Central memory CD8-positive, alpha-beta T cell (primary cell): ENCODE measurements around the gene FMNL2.

Experiments
- ATAC-seq: fragments of 150-1000 bp; cut with Tn5 transposase; replicated peaks from 2 replicates; pipeline ENCODE4 v1.10.0; 2022; ENCODE audit warnings: mild to moderate bottlenecking, moderate FRiP score, moderate number of reproducible peaks; ENCODE audit not compliant: poor library complexity, severe bottlenecking; ENCODE audit errors: extremely low read depth
- DNase-seq, 2 donors: peaks; one replicate each; pipeline ENCODE4 v3.0.0; 2021; ENCODE audit warnings: low spot score in 2 of 2
- H3K27ac Mint-ChIP-seq: one replicate; pipeline ENCODE4 v1.8.0; 2022; ENCODE audit warnings: low read depth, mild to moderate bottlenecking, moderate library complexity, mixed read lengths
- H3K27me3 Mint-ChIP-seq: one replicate; pipeline ENCODE4 v1.8.0; 2022; ENCODE audit warnings: mixed read lengths
- H3K36me3 Mint-ChIP-seq: one replicate; pipeline ENCODE4 v1.8.0; 2022; ENCODE audit warnings: mild to moderate bottlenecking, moderate library complexity, mixed read lengths; ENCODE audit not compliant: insufficient read depth
- H3K4me1 Mint-ChIP-seq: one replicate; pipeline ENCODE4 v1.8.0; 2022; ENCODE audit warnings: mixed read lengths
- H3K4me3 Mint-ChIP-seq: one replicate; pipeline ENCODE4 v1.8.0; 2022; ENCODE audit warnings: mild to moderate bottlenecking, moderate library complexity, mixed read lengths
- H3K9me3 Mint-ChIP-seq: one replicate; pipeline ENCODE4 v1.8.0; 2022; ENCODE audit warnings: mixed read lengths

FMNL2 gene

DNA sequence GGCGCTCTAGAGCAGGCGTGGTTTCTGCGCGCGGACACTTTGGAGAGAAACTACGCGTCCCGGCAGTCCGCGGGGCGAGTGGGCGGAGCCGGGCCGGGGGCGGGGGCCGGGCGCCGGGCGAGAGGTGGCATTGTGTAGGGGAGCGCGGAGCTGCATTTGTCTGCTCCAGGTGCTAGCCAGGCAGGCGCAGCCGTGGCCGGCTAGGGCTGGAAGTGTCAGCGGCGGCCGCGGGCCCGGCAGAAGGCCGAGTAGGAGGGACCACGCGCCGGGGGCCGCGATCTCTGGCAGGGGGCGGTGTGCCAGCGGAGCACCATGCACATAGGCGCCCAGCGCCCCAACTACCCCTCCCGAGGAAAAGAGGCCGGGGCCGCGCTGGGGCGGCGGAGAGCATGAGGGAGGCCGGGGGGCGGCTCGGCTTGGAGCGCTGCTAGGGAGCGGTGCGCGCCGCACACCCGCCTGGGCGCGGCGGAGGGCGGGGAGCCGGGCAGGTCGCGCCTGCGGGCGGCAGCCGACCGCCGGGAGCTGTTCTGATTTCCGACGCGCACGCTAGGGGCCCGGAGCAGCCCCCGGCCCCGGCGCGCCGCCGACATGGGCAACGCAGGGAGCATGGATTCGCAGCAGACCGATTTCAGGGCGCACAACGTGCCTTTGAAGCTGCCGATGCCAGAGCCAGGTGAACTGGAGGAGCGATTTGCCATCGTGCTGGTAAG is at the start of gene FMNL2:
Gene FMNL2 (plus strand): TSS at position 159 of the 710 bp plus-strand sequence.
- peak; percentile 44 for ATAC-seq
- peaks cover 66% of the 10 kb centered on the region for H3K27me3 Mint-ChIP-seq
- H3K4me1 Mint-ChIP-seq, result peaks cover 13% of the 10 kb centered on the region
- no peak within 1 kb of the TSS for H3K27ac Mint-ChIP-seq
- no peaks in the 10 kb centered on the region for H3K9me3 Mint-ChIP-seq
- H3K4me3 Mint-ChIP-seq, result peak within 1 kb of the TSS; percentile 76
- no peak for DNase-seq
- no peaks in the 10 kb centered on the region for H3K36me3 Mint-ChIP-seq

DNA sequence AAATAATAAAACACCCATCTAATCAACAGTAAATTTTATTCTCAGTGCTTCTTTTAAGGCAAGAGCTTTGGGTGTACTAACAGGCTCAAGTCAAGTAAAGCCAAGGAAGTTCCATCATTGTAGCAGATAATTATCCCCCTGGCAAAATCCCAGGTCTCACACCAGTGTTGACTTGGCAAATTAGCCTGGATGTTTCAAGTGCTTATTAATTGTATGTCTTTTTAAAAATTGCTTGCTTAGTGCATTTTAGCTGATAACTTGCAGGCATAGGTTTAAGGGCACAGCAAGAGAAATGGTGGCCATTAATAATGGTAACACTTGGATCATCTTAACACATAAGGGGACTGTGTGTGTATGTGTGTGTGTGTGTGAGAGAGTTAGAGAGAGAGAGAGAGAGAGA is 42.0 kb upstream of the FMNL2 start:
- no peak overlapping the region for H3K27ac Mint-ChIP-seq

DNA sequence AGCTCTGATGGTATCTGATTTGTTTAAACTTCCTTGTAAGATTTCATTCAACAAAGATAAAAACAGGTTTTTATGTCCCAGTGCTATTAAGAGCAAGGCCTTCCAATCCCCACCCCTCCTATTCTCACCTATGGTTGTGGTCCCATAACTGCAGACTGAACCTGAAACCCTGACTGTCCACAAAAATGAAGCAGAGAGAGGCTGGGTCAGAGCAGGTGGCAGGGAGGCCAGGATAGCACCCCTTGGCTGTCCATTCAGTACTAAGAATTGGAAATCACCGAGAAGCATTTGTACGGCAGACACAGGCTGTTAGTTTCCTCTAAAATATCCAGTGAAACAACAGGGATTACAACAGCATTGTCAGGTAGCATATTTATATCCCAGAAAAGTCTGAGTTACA is 37.3 kb upstream of the FMNL2 start:
- Mint-ChIP-seq H3K27ac (no peak overlapping the region), H3K4me1 (no peaks in the 10 kb centered on the region), H3K36me3 (no peaks in the 10 kb centered on the region), H3K9me3 (no peaks in the 10 kb centered on the region), H3K27me3 (peaks cover 27% of the 10 kb centered on the region), H3K4me3 (no peak overlapping the region)
- ATAC-seq, result no peak
- no peak for DNase-seq

More for the DNA sequence above, 42.0 kb upstream of the FMNL2 start:
- Mint-ChIP-seq H3K36me3 (no peaks in the 10 kb centered on the region), H3K4me1 (no peaks in the 10 kb centered on the region), H3K4me3 (no peak overlapping the region), H3K9me3 (no peaks in the 10 kb centered on the region), H3K27me3 (peaks cover 9% of the 10 kb centered on the region)
- DNase-seq (no peak), ATAC-seq (no peak)

DNA sequence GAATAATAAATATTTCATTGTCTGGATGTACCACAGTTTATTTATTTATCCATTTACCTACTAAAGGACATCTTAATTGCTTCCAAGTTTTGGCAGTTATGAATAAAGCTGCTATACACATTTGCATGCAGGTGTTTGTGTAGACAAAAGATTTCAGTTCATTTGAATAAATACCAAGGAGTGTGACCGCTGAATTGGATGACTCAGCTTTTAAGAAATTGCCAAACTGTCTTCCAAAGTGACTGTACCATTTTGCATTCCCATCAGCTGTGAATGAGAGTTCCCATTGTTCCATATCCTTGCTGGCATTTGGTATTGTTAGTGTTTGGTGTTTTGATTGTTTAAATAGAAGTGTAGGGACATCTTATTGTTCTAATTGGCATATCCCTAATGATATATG is 36.2 kb upstream of the FMNL2 start:
- Mint-ChIP-seq H3K27me3 (peaks cover 37% of the 10 kb centered on the region), H3K4me1 (no peaks in the 10 kb centered on the region), H3K9me3 (peaks cover 5% of the 10 kb centered on the region), H3K27ac (no peak overlapping the region), H3K36me3 (peaks cover 3% of the 10 kb centered on the region), H3K4me3 (no peak overlapping the region)
- DNase-seq (no peak), ATAC-seq (no peak)

DNA sequence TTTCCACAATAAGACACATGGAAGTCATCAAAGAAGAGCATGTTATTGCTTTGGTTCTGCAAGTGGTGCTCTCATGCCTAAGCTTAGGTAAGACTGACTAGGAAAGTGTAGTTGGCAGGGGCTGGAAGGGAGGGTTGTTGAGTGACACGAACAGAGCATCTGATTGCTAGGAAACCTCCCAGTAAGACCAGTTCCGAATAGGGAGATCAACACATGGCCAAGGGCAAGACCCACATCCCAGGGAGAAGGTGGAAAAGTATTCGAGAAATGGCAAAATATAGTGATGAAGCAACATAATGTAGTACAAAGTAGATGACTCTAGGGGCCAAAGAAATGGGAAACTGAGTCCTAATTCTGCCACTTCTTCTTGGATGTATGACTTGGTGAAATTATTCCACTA is 33.8 kb upstream of the FMNL2 start:
- DNase-seq (no peak), ATAC-seq (no peak)
- H3K9me3 Mint-ChIP-seq, result peaks cover 5% of the 10 kb centered on the region
- no peaks in the 10 kb centered on the region for H3K4me1 Mint-ChIP-seq
- H3K27ac Mint-ChIP-seq, result no peak overlapping the region
- H3K4me3 Mint-ChIP-seq, result no peak overlapping the region
- peaks cover 3% of the 10 kb centered on the region for H3K36me3 Mint-ChIP-seq
- H3K27me3 Mint-ChIP-seq, result peaks cover 34% of the 10 kb centered on the region

DNA sequence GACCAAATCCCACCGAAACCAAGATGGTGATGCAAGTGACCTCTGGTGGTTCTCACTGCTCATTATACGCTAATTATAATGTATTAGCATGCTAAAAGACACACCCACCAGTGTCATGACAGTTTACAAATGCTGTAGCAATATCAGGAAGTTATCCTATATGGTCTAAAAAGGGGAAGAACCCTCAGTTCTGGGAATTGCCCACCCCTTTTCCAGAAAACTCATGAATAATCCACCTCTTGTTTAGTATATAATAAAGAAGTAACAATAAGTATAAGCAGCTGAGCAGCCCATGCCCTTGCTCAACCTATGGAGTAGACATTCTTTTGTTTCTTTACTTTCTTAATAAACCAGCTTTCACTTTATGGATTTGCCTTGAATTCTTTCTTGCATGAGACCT is 31.0 kb upstream of the FMNL2 start:
- H3K4me1 Mint-ChIP-seq, result no peaks in the 10 kb centered on the region
- H3K27ac Mint-ChIP-seq, result no peak overlapping the region
- H3K9me3 Mint-ChIP-seq, result peaks cover 5% of the 10 kb centered on the region
- peaks cover 3% of the 10 kb centered on the region for H3K36me3 Mint-ChIP-seq
- no peak for ATAC-seq
- peaks cover 34% of the 10 kb centered on the region for H3K27me3 Mint-ChIP-seq
- no peak for DNase-seq
- H3K4me3 Mint-ChIP-seq, result no peak overlapping the region

DNA sequence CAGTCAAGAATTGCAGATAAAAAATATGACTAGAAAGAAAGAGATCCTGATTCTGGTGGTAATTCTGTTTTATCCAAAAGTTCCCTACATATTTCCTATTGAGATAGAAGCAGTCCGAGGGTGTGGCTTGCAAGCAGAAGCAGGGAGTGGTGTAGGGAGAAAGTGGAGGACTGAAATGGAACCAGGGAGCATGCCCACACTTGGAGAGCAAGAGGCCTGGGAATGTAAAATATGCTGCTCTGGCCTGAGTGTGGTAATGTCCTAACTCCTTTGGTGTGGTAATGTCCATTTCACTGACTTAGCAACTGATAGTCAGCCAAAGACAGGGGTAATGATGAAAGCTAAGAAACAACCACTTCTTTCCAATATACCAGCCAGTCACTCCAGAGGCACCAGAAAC is 30.1 kb upstream of the FMNL2 start:
- Mint-ChIP-seq H3K36me3 (peaks cover 3% of the 10 kb centered on the region), H3K9me3 (peaks cover 5% of the 10 kb centered on the region), H3K27me3 (peaks cover 28% of the 10 kb centered on the region), H3K4me1 (no peaks in the 10 kb centered on the region), H3K27ac (no peak overlapping the region), H3K4me3 (no peak overlapping the region)
- ATAC-seq, result no peak
- DNase-seq, result no peak

DNA sequence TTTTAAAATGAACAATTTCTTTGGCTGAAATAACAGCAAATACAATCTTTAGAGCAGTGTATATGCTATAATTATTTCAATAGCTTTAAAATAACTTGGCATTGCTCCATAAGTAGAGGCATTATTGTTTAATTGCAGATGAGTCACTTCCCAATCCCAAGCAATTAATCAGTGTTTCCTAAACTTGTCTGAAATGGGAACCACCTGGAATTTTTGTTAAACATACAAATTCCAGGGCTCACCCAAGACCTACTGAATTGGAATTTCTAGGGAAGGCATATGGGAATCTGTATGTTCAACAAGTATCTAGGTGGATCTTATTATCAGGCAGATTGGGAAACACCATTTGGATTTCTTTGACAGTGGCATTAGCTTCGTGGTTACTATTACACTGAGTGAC is 27.1 kb upstream of the FMNL2 start:
- peaks cover 5% of the 10 kb centered on the region for H3K9me3 Mint-ChIP-seq
- ATAC-seq (no peak), DNase-seq (no peak)
- peaks cover 3% of the 10 kb centered on the region for H3K36me3 Mint-ChIP-seq
- H3K4me1 Mint-ChIP-seq, result no peaks in the 10 kb centered on the region
- H3K27me3 Mint-ChIP-seq, result peaks cover 15% of the 10 kb centered on the region
- no peak overlapping the region for H3K4me3 Mint-ChIP-seq
- H3K27ac Mint-ChIP-seq, result no peak overlapping the region

DNA sequence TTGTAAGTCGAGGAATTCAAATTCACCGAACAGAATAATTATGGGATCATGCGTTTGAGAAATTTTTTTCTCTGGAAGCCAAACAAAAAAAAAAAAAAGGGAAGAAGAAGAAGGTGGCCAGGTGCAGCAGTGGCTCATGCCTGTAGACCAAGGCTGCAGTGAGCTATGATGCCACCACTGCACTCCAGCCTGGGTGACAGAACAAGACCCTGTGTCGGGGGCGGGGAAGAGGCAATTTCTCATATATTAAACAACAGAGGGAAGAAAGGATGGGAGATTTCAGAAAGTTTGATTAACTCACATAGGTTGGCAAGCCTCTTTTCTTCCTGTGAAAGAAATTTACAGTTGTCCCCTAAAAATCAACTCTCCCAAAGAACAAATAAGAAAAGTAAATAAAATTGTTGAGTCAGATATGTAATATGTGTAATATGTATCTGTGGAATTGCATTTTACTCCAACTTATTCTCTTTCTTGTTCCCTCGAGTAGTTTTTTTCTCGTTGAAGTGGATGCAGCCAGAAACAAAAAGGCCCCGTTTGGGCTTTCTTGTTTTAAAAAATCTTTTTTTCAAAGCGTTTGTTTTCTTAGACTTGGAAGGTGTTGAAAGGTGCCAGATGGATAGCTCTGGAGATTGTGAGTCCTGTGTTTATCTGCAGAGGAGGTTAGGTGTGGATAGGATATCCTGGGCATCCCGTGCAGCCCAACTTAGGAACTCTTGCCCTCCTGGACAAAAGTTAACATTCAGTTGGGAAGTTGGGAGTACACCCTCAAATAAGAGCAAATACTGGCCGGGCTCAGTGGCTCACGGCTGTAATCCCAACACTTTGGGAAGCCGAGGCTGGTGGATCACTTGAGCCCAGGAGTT is 25.4 kb upstream of the FMNL2 start:
- Mint-ChIP-seq H3K4me1 (no peaks in the 10 kb centered on the region), H3K4me3 (no peak overlapping the region), H3K9me3 (no peaks in the 10 kb centered on the region), H3K36me3 (no peaks in the 10 kb centered on the region), H3K27ac (no peak overlapping the region), H3K27me3 (no peaks in the 10 kb centered on the region)
- ATAC-seq (no peak), DNase-seq (no peak)

DNA sequence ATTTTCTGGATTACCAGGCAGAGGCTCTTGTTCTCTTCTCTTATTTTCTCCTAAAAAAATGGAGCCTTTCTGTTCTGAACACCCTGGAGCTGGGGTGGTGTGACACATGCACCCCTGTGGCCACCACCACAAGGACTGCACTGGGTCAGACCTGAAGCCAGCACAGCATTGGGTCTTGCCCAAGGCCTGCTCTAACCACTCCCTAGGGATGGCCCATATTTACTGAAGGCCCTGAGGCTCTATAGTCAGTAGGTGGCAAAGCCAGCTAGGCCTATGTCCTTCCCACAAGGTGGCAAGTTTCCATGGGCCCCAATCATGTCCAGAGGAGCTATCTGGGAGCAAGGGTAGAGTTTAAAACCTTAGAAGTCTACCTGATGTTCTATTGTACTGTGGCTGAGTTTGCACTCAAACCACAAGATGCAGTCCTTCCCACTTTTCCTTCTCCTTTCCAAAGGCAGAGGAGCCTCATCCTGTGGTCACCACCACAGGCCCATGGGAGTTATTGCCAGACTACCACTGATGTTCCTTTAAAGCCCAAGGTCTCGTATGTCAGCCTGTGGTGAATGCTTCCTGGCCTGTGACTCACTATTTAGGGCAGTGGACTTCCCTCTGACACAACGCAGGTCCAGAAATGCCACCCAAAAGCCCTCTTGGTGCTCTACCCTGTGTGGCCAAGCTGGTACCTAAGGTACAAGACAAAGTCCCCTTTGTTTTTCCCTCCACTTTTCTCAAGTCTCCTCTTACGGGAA is 15.0 kb upstream of the FMNL2 start:
- Mint-ChIP-seq H3K4me1 (no peaks in the 10 kb centered on the region), H3K4me3 (no peak overlapping the region), H3K9me3 (no peaks in the 10 kb centered on the region), H3K27me3 (peaks cover 24% of the 10 kb centered on the region), H3K27ac (no peak overlapping the region), H3K36me3 (no peaks in the 10 kb centered on the region)
- DNase-seq (no peak), ATAC-seq (no peak)

DNA sequence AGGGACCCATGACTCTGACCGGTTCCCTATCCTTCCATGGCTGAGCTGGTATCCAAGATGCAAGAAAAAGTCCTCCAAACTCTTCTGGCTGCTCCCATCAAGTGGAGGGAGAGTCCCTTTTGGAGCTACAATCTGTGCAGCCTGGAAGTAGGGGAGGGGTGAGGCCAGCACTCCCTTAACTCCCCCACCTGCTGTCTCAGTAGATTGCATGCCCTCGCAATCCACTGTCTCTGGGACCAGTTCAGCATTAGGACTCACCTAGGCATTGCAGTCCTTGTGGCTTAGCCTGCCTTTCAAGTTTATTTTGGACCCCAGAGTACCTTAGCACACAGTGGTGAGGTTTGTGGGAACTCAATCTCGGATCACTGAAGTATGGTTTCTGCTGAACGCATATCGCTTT is 14.2 kb upstream of the FMNL2 start:
- Mint-ChIP-seq H3K27me3 (peaks cover 24% of the 10 kb centered on the region), H3K36me3 (no peaks in the 10 kb centered on the region), H3K27ac (no peak overlapping the region), H3K4me1 (no peaks in the 10 kb centered on the region), H3K9me3 (no peaks in the 10 kb centered on the region), H3K4me3 (no peak overlapping the region)
- no peak for DNase-seq
- no peak for ATAC-seq

DNA sequence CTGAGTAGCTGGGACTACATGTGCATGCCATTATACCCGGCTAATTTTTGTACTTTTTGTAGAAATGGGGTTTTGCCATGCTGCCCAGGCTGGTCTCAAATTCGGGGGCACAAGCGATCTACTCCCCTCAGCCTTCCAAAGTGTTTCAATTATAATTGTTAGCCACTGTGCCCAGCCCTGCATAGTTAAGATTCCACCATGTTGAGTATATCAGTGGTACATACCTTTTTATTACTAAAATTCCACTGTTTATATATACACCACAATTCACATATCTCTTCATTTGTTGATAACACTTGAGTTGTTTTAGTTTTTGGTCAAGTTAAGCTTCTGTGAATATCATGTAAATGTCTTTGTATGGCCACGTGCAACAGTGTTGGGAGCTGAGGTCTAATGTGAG is 12.8 kb upstream of the FMNL2 start:
- ATAC-seq (no peak), DNase-seq (no peak)
- H3K27me3 Mint-ChIP-seq, result peaks cover 24% of the 10 kb centered on the region
- H3K4me3 Mint-ChIP-seq, result no peak overlapping the region
- H3K9me3 Mint-ChIP-seq, result no peaks in the 10 kb centered on the region
- H3K4me1 Mint-ChIP-seq, result no peaks in the 10 kb centered on the region
- H3K36me3 Mint-ChIP-seq, result no peaks in the 10 kb centered on the region
- no peak overlapping the region for H3K27ac Mint-ChIP-seq
